PC-9 (cell line): ENCODE measurements around the gene HSP90AB1. TPM values are rescaled to one million over a fixed set of nuclear protein-coding genes. Genes with fewer than 3 reads are reported as not detected.

Experiments used
- BruUV-seq: library from RNA; stranded (reverse); fragments of 400-500 nt; replicated peaks from 2 replicates; lab custom pipeline; 2021; lab: Mats Ljungman, UMichigan
- CTCF ChIA-PET: fragments of 300-600 bp; sonication (Branson Sonifier 250); formaldehyde crosslinking; loops from one replicate; lab custom pipeline; 2022; ENCODE audit warnings: antibody characterized with exemption; lab: Charles Lee
- POLR2A ChIA-PET: fragments of 300-600 bp; sonication (Branson Sonifier 250); formaldehyde crosslinking; loops from one replicate; lab custom pipeline; 2022; ENCODE audit warnings: antibody characterized with exemption; ENCODE audit not compliant: unreplicated experiment; lab: Charles Lee
- DNase-seq, 2 experiments: peaks; one replicate each; pipeline versions ENCODE4 v3.0.0 to v3.0.0-alpha.2; 2015 to 2022; ENCODE audit warnings: mixed read lengths in 1 of 2
- H2AFZ ChIP-seq: fragments of 200-600 bp; sonication (generic); 2 replicates; pipeline ENCODE4 v1.8.1; 2017; ENCODE audit warnings: antibody characterized with exemption
- H3F3A ChIP-seq: fragments of 200-600 bp; sonication (generic); 2 replicates; pipeline ENCODE4 v1.8.1; 2017; ENCODE audit warnings: antibody characterized with exemption, mild to moderate bottlenecking, low read depth; ENCODE audit not compliant: insufficient read depth
- H3K27ac ChIP-seq: fragments of 200-600 bp; sonication (generic); 2 replicates; pipeline ENCODE4 v1.6.1; 2016; ENCODE audit warnings: mixed run types
- H3K27me3 ChIP-seq: fragments of 200-600 bp; sonication (generic); 2 replicates; pipeline ENCODE4 v1.6.1; 2016; ENCODE audit warnings: low read depth, mixed run types; ENCODE audit not compliant: insufficient read depth
- H3K36me3 ChIP-seq: fragments of 200-600 bp; sonication (generic); 2 replicates; pipeline ENCODE4 v1.6.1; 2016; ENCODE audit warnings: low read depth, mixed run types
- H3K4me1 ChIP-seq: fragments of 200-600 bp; sonication (generic); replicated peaks from 2 replicates; pipeline ENCODE4 v1.6.1; 2016; ENCODE audit warnings: mixed run types; ENCODE audit not compliant: insufficient read depth
- H3K4me2 ChIP-seq: fragments of 200-600 bp; sonication (generic); 2 replicates; pipeline ENCODE4 v1.6.1; 2017; ENCODE audit warnings: mixed run types
- H3K4me3 ChIP-seq: fragments of 200-600 bp; sonication (generic); 2 replicates; pipeline ENCODE4 v1.6.1; 2016; ENCODE audit warnings: mixed run types
- H3K79me2 ChIP-seq: fragments of 200-600 bp; sonication (generic); 2 replicates; pipeline ENCODE4 v1.6.1; 2017; ENCODE audit warnings: low read depth, mixed run types
- H3K9me2 ChIP-seq: fragments of 200-600 bp; sonication (generic); 2 replicates; pipeline ENCODE4 v1.8.1; 2017; ENCODE audit warnings: mild to moderate bottlenecking; ENCODE audit not compliant: insufficient read depth
- H3K9me3 ChIP-seq: fragments of 200-600 bp; sonication (generic); 2 replicates; pipeline ENCODE4 v1.8.1; 2016; ENCODE audit warnings: low read depth; ENCODE audit not compliant: insufficient read depth
- H4K20me1 ChIP-seq: fragments of 200-600 bp; sonication (generic); 2 replicates; pipeline ENCODE4 v1.8.1; 2017; ENCODE audit not compliant: insufficient read depth
- CTCF ChIP-seq: fragments of 200-600 bp; sonication (generic); conservative IDR thresholded peaks from 2 replicates; pipeline ENCODE4 v1.6.1; 2017; ENCODE audit warnings: mixed run types, antibody characterized with exemption, mild to moderate bottlenecking, moderate library complexity
- EZH2 ChIP-seq: fragments of 200-600 bp; sonication (generic); IDR thresholded peaks from 2 replicates; pipeline ENCODE4 v1.8.0; 2017; ENCODE audit warnings: antibody characterized with exemption, low read depth
- intact Hi-C: fragments of 100-400 bp; cut with micrococcal nuclease; formaldehyde crosslinking; loops from one replicate; pipeline ENCODE4 v1.10.0; 2022; ENCODE audit not compliant: unreplicated experiment
- total RNA-seq: library from RNA; stranded (reverse); gene quantifications from 2 replicates; pipeline ENCODE4 v1.2.3, GENCODE V29; 2021

Gene HSP90AB1
- total RNA-seq, 1 experiment from 2014 or later = 1,136 TPM

- CTCF ChIA-PET = no interaction called here
- no TSS peak for BruUV-seq
- TF ChIP-seq EZH2 (no peak), CTCF (no peak)
These were observed 25.6 kb downstream of the HSP90AB1 start for GRCh38 chr6:44272529-44272928.

GRCh38 chr6:44272999-44273566, 26.2 kb downstream of the HSP90AB1 start:
- H3K27ac ChIP-seq = no peak overlapping the region
- H3K36me3 ChIP-seq = no peaks in the 10 kb centered on the region
- no peak for DNase-seq
- no peaks in the 10 kb centered on the region for H4K20me1 ChIP-seq
- TF ChIP-seq CTCF (no peak), EZH2 (no peak)
- H2AFZ ChIP-seq = no peak overlapping the region
- POLR2A ChIA-PET = no interaction called here
- no peaks in the 10 kb centered on the region for H3K4me1 ChIP-seq
- no peak overlapping the region for H3K4me3 ChIP-seq
- no peaks in the 10 kb centered on the region for H3K9me3 ChIP-seq
- intact Hi-C loops = no loop called here
- BruUV-seq = no TSS peak
- no peaks in the 10 kb centered on the region for H3K9me2 ChIP-seq
- peaks cover 12% of the 10 kb centered on the region; the same call in 1 of the 2 replicates for H3F3A ChIP-seq
- CTCF ChIA-PET = no interaction called here
- H3K4me2 ChIP-seq = no peak overlapping the region
- no peaks in the 10 kb centered on the region; the same call in 1 of the 2 replicates for H3K27me3 ChIP-seq
- no peaks in the 10 kb centered on the region for H3K79me2 ChIP-seq

More at GRCh38 chr6:44272529-44272928, 25.6 kb downstream of the HSP90AB1 start:
- Histone ChIP-seq H3K27me3 (no peaks in the 10 kb centered on the region; the same call in 1 of the 2 replicates), H3K4me1 (no peaks in the 10 kb centered on the region), H3K27ac (no peak overlapping the region), H3K9me3 (no peaks in the 10 kb centered on the region), H3K4me3 (no peak overlapping the region), H4K20me1 (no peaks in the 10 kb centered on the region), H3K79me2 (no peaks in the 10 kb centered on the region), H3K4me2 (no peak overlapping the region), H2AFZ (no peak overlapping the region), H3K36me3 (no peaks in the 10 kb centered on the region), H3F3A (peaks cover 12% of the 10 kb centered on the region; the same call in 1 of the 2 replicates), H3K9me2 (no peaks in the 10 kb centered on the region)
- POLR2A ChIA-PET = no interaction called here
- intact Hi-C loops = no loop called here
- DNase-seq = no peak

- intact Hi-C loops = no loop called here
- TF ChIP-seq CTCF = no peak
- no peak for TF ChIP-seq EZH2
- no peaks in the 10 kb centered on the region for H3K79me2 ChIP-seq
- no peaks in the 10 kb centered on the region for H3K36me3 ChIP-seq
- no peak overlapping the region for H3K27ac ChIP-seq
- no peaks in the 10 kb centered on the region for H3K4me1 ChIP-seq
- CTCF ChIA-PET = no interaction called here
- no peaks in the 10 kb centered on the region for H3K9me2 ChIP-seq
- H4K20me1 ChIP-seq = no peaks in the 10 kb centered on the region
- DNase-seq = no peak
- no peaks in the 10 kb centered on the region; the same call in 1 of the 2 replicates for H3K27me3 ChIP-seq
- H3K4me3 ChIP-seq = no peak overlapping the region
- no peak overlapping the region for H2AFZ ChIP-seq
- H3K9me3 ChIP-seq = no peaks in the 10 kb centered on the region
- no TSS peak for BruUV-seq
- POLR2A ChIA-PET = no interaction called here
- no peak overlapping the region for H3K4me2 ChIP-seq
- H3F3A ChIP-seq = peaks cover 12% of the 10 kb centered on the region; the same call in 1 of the 2 replicates
These were observed 26.7 kb downstream of the HSP90AB1 start for GRCh38 chr6:44273617-44274016.
